OCI-LY1 (cell line): ENCODE data around the gene GEMIN5.

ENCODE experiments used
- EZH2 ChIP-seq: fragments of 200-600 bp; sonication (generic), shearing (Covaris generic); IDR thresholded peaks from 2 replicates; pipeline ENCODE4 v1.8.0; 2017; ENCODE audit warnings: borderline replicate concordance, mixed run types, mild to moderate bottlenecking, antibody characterized with exemption, low read length, moderate library complexity, mixed read lengths
- TF ChIP-seq, protein P1 (sequence below): fragments of 200-600 bp; sonication (generic), shearing (Covaris generic); IDR thresholded peaks from 2 replicates; pipeline ENCODE4 v1.5.1; 2017; ENCODE audit warnings: mild to moderate bottlenecking, antibody characterized with exemption, low read length, moderate library complexity, mixed read lengths

GRCh38 chr5:154860123-154860522 lies 77.9 kb downstream of the GEMIN5 start:
- TF ChIP-seq, protein P1, sequence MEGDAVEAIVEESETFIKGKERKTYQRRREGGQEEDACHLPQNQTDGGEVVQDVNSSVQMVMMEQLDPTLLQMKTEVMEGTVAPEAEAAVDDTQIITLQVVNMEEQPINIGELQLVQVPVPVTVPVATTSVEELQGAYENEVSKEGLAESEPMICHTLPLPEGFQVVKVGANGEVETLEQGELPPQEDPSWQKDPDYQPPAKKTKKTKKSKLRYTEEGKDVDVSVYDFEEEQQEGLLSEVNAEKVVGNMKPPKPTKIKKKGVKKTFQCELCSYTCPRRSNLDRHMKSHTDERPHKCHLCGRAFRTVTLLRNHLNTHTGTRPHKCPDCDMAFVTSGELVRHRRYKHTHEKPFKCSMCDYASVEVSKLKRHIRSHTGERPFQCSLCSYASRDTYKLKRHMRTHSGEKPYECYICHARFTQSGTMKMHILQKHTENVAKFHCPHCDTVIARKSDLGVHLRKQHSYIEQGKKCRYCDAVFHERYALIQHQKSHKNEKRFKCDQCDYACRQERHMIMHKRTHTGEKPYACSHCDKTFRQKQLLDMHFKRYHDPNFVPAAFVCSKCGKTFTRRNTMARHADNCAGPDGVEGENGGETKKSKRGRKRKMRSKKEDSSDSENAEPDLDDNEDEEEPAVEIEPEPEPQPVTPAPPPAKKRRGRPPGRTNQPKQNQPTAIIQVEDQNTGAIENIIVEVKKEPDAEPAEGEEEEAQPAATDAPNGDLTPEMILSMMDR: no peak
- TF ChIP-seq EZH2: no peak
